Neural cell (in vitro differentiated cells): Measurements from ENCODE around the gene MYO3B. TPM values are rescaled to one million over a fixed set of nuclear protein-coding genes. Genes with fewer than 3 reads are reported as not detected.
"Not testable (repeated sequence)": the region's sequence is repeated elsewhere in the genome, so short reads cannot be mapped to it uniquely, and the experiment has no call there.

Experiments used
- H2AFZ ChIP-seq: fragments of 200-600, 300-800 bp; sonication (generic), shearing (Covaris generic); 2 replicates; pipeline ENCODE4 v1.6.0; 2014; ENCODE audit warnings: low read depth, mild to moderate bottlenecking, antibody characterized with exemption, low read length, moderate library complexity
- H3F3A ChIP-seq: fragments of 200-600 bp; shearing (Covaris generic); 2 replicates; pipeline ENCODE4 v1.6.1; 2016; ENCODE audit warnings: mild to moderate bottlenecking, moderate library complexity, mixed read lengths, antibody characterized with exemption, low read length; ENCODE audit not compliant: insufficient read depth, poor library complexity, severe bottlenecking
- H3K27ac ChIP-seq: fragments of 200-600, 300-800 bp; sonication (generic), shearing (Covaris generic); 2 replicates; pipeline ENCODE4 v1.5.1; 2014; ENCODE audit warnings: mild to moderate bottlenecking, low read length, moderate library complexity
- H3K27me3 ChIP-seq: fragments of 300-800, 200-600 bp; sonication (generic), shearing (Covaris generic); 2 replicates; pipeline ENCODE4 v1.6.0; 2014; ENCODE audit warnings: mild to moderate bottlenecking, low read depth, low read length, moderate library complexity; ENCODE audit not compliant: insufficient read depth
- H3K36me3 ChIP-seq: fragments of 300-800, 200-600 bp; sonication (generic), shearing (Covaris generic); 2 replicates; pipeline ENCODE4 v1.5.1; 2014; ENCODE audit warnings: mild to moderate bottlenecking, antibody characterized with exemption, low read length, moderate library complexity; ENCODE audit not compliant: insufficient read depth
- H3K4me2 ChIP-seq: fragments of 300-800, 200-600 bp; sonication (generic), shearing (Covaris generic); 2 replicates; pipeline ENCODE4 v1.6.0; 2014; ENCODE audit warnings: mild to moderate bottlenecking, low read length
- H3K4me3 ChIP-seq: fragments of 300-800, 200-600 bp; sonication (generic), shearing (Covaris generic); 2 replicates; pipeline ENCODE4 v1.5.1; 2014; ENCODE audit warnings: mild to moderate bottlenecking, low read length, moderate library complexity
- H3K79me2 ChIP-seq: fragments of 200-600 bp; shearing (Covaris generic); replicated peaks from 2 replicates; pipeline ENCODE4 v1.6.0; 2014; ENCODE audit warnings: mild to moderate bottlenecking, low read length, moderate library complexity; ENCODE audit not compliant: insufficient read depth
- H3K9ac ChIP-seq: fragments of 300-800, 200-600 bp; sonication (generic), shearing (Covaris generic); 2 replicates; pipeline ENCODE4 v1.6.1; 2016; ENCODE audit warnings: mild to moderate bottlenecking, low read length, mixed read lengths
- H3K9me2 ChIP-seq: fragments of 200-600 bp; shearing (Covaris generic); 2 replicates; pipeline ENCODE4 v1.6.1; 2016; ENCODE audit warnings: mild to moderate bottlenecking, low read length, mixed read lengths; ENCODE audit not compliant: insufficient read depth
- H3K9me3 ChIP-seq: fragments of 200-600, 300-800 bp; sonication (generic), shearing (Covaris generic); 2 replicates; pipeline ENCODE4 v1.6.1; 2016; ENCODE audit warnings: mild to moderate bottlenecking, mixed run types, low read length, moderate library complexity, mixed read lengths
- H4K20me1 ChIP-seq: fragments of 200-600 bp; shearing (Covaris generic); 2 replicates; pipeline ENCODE4 v1.6.1; 2016; ENCODE audit warnings: mild to moderate bottlenecking, mixed run types; ENCODE audit not compliant: insufficient read depth
- EP300 ChIP-seq: fragments of 450-650 bp; conservative IDR thresholded peaks from 2 replicates; pipeline ENCODE4 v1.6.1; 2014; ENCODE audit warnings: antibody characterized with exemption, mild to moderate bottlenecking, moderate library complexity; ENCODE audit not compliant: poor library complexity, severe bottlenecking
- EZH2 ChIP-seq: fragments of 200-600, 300-800 bp; shearing (Covaris generic), sonication (generic); IDR thresholded peaks from 2 replicates; pipeline ENCODE4 v1.6.1; 2014; ENCODE audit warnings: antibody characterized with exemption, low read length, borderline replicate concordance, mild to moderate bottlenecking; ENCODE audit not compliant: insufficient read depth, poor library complexity, severe bottlenecking
- MXI1 ChIP-seq: fragments of 450-650 bp; conservative IDR thresholded peaks from 2 replicates; pipeline ENCODE4 v1.6.1; 2014; ENCODE audit warnings: antibody characterized with exemption, mild to moderate bottlenecking; ENCODE audit not compliant: poor library complexity, severe bottlenecking
- POLR2AphosphoS5 ChIP-seq: IDR thresholded peaks from 2 replicates; pipeline ENCODE4 v1.6.1; 2012
- RAD21 ChIP-seq: fragments of 450-650 bp; conservative IDR thresholded peaks from 2 replicates; pipeline ENCODE4 v1.6.1; 2014; ENCODE audit warnings: antibody characterized with exemption, mild to moderate bottlenecking, moderate library complexity
- SMC3 ChIP-seq: fragments of 450-650 bp; conservative IDR thresholded peaks from 2 replicates; pipeline ENCODE4 v1.6.1; 2014; ENCODE audit warnings: antibody characterized with exemption, mild to moderate bottlenecking, moderate library complexity; ENCODE audit not compliant: poor library complexity
- TAF1 ChIP-seq: IDR thresholded peaks from 2 replicates; pipeline ENCODE4 v1.6.1; 2012; ENCODE audit warnings: low read depth
- polyA plus RNA-seq: library from polyadenylated mRNA; depleted of rRNA; stranded (reverse); fragments of >200 nt; gene quantifications from 2 replicates; pipeline ENCODE4 v1.2.3, GENCODE V29; 2014
- TF ChIP-seq, protein P1 (sequence below): IDR thresholded peaks from 2 replicates; pipeline ENCODE4 v1.6.1; 2012; ENCODE audit warnings: borderline replicate concordance
- TF ChIP-seq, protein P2 (sequence below): fragments of 450-650 bp; IDR thresholded peaks from 2 replicates; pipeline ENCODE4 v1.5.1; 2014; ENCODE audit warnings: antibody characterized with exemption, mild to moderate bottlenecking, moderate library complexity; ENCODE audit not compliant: poor library complexity, severe bottlenecking

The MYO3B gene
- polyA plus RNA-seq, 1 donor from 2014 or later: 0.11 TPM

DNA sequence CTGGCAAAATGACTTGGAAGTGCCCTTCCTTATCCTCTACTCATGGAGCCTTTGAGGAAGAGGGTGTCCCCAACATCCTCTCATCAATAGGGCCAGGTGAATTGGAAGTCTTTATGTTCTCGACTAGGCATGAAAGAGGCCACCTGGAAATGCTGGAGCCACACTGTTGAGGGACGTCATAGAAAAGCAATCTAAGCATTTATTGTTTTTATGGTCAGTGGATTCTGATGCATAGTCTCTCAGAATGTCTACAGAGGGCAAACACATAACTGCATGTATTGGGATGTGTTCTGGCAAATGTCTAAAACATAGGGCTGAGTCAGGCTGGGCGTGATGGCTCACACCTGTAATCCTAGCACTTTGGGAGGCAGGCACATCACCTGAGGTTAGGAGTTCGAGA lies 290.6 kb downstream of the MYO3B start:
- Histone ChIP-seq H3K79me2 (no peaks in the 10 kb centered on the region), H2AFZ (no peak overlapping the region), H3K4me3 (no peak overlapping the region), H3K4me2 (no peak overlapping the region), H3K36me3 (no peaks in the 10 kb centered on the region), H3K9me3 (no peaks in the 10 kb centered on the region), H4K20me1 (no peaks in the 10 kb centered on the region), H3F3A (no peaks in the 10 kb centered on the region), H3K9ac (no peak overlapping the region), H3K9me2 (no peaks in the 10 kb centered on the region), H3K27me3 (no peaks in the 10 kb centered on the region), H3K27ac (no peak overlapping the region)
- TF ChIP-seq POLR2AphosphoS5 (no peak), SMC3 (no peak), EP300 (no peak), RAD21 (no peak), TAF1 (no peak), MXI1 (no peak), EZH2 (no peak)
- TF ChIP-seq, protein P1, sequence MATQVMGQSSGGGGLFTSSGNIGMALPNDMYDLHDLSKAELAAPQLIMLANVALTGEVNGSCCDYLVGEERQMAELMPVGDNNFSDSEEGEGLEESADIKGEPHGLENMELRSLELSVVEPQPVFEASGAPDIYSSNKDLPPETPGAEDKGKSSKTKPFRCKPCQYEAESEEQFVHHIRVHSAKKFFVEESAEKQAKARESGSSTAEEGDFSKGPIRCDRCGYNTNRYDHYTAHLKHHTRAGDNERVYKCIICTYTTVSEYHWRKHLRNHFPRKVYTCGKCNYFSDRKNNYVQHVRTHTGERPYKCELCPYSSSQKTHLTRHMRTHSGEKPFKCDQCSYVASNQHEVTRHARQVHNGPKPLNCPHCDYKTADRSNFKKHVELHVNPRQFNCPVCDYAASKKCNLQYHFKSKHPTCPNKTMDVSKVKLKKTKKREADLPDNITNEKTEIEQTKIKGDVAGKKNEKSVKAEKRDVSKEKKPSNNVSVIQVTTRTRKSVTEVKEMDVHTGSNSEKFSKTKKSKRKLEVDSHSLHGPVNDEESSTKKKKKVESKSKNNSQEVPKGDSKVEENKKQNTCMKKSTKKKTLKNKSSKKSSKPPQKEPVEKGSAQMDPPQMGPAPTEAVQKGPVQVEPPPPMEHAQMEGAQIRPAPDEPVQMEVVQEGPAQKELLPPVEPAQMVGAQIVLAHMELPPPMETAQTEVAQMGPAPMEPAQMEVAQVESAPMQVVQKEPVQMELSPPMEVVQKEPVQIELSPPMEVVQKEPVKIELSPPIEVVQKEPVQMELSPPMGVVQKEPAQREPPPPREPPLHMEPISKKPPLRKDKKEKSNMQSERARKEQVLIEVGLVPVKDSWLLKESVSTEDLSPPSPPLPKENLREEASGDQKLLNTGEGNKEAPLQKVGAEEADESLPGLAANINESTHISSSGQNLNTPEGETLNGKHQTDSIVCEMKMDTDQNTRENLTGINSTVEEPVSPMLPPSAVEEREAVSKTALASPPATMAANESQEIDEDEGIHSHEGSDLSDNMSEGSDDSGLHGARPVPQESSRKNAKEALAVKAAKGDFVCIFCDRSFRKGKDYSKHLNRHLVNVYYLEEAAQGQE: no peak
- TF ChIP-seq, protein P2, sequence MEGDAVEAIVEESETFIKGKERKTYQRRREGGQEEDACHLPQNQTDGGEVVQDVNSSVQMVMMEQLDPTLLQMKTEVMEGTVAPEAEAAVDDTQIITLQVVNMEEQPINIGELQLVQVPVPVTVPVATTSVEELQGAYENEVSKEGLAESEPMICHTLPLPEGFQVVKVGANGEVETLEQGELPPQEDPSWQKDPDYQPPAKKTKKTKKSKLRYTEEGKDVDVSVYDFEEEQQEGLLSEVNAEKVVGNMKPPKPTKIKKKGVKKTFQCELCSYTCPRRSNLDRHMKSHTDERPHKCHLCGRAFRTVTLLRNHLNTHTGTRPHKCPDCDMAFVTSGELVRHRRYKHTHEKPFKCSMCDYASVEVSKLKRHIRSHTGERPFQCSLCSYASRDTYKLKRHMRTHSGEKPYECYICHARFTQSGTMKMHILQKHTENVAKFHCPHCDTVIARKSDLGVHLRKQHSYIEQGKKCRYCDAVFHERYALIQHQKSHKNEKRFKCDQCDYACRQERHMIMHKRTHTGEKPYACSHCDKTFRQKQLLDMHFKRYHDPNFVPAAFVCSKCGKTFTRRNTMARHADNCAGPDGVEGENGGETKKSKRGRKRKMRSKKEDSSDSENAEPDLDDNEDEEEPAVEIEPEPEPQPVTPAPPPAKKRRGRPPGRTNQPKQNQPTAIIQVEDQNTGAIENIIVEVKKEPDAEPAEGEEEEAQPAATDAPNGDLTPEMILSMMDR: no peak

DNA sequence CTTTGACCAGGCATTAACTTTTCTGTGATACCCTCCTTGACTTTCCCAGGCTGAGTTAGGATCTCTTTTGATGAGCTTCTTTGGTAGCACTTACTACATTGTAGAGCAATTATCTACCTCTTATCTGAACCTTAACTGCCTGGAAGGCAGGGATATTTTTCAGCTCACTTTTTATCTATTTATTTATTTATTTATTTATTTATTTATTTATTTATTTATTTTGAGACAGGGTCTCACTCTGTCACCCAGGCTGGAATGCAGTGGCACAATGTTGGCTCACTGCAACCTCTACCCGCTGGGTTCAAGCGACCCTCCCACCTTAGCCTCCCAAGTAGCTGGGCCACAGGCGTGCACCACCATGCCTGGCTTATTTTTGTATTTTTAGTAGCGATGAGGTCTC lies 294.6 kb downstream of the MYO3B start:
- H3K9me2 ChIP-seq, H4K20me1 ChIP-seq, H3K4me2 ChIP-seq, H3K27me3 ChIP-seq, H3K36me3 ChIP-seq, H3K9ac ChIP-seq, H2AFZ ChIP-seq, H3K4me3 ChIP-seq, H3K9me3 ChIP-seq, H3K79me2 ChIP-seq, H3K27ac ChIP-seq, H3F3A ChIP-seq: not testable (repeated sequence)

DNA sequence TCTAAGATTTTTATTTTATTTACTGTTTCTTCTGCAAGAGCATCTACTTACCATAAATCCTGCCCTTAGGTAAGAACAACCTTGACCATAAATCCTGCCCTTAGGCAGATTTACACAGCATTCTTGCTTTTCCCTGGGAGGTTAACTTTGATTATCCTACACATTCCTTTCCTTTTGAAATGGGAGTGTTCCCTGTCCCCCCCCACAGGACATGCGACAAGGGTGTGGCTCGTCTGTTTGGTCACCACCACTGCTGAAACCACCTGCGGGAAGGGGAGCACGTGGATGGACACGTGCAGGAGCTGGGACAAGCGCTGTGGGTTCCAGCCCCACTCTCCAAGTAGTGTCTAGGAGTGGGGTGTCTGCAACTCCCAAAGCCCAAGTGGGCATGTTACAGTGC lies 297.9 kb downstream of the MYO3B start:
- Histone ChIP-seq H2AFZ (no peak overlapping the region), H3K4me3 (no peak overlapping the region), H3K27me3 (no peaks in the 10 kb centered on the region), H3K9me2 (no peaks in the 10 kb centered on the region), H3K36me3 (no peaks in the 10 kb centered on the region), H3K9me3 (no peaks in the 10 kb centered on the region), H3K79me2 (no peaks in the 10 kb centered on the region), H3K9ac (no peak overlapping the region), H4K20me1 (no peaks in the 10 kb centered on the region), H3K27ac (no peak overlapping the region), H3K4me2 (no peak overlapping the region), H3F3A (no peaks in the 10 kb centered on the region)
- TF ChIP-seq, protein P1: no peak
- no peak for TF ChIP-seq EP300
